Panc1 (cell line): ENCODE measurements around the gene BCAS2. TPM values are rescaled to one million over a fixed set of nuclear protein-coding genes. Genes with fewer than 3 reads are reported as not detected.

ENCODE experiments used
- ATAC-seq: fragments of 200-7000 bp; cut with Tn5 transposase; 2 replicates; pipeline ENCODE4 v1.9.1; 2020; ENCODE audit warnings: mild to moderate bottlenecking, moderate library complexity
- Bru-seq: library from RNA; stranded (reverse); fragments of 400-500 nt; gene quantifications from one replicate; lab custom pipeline; 2021; lab: Mats Ljungman, UMichigan
- BruChase-seq, 2 experiments: library from RNA; stranded (reverse); fragments of 400-500 nt; gene quantifications; one replicate each; lab custom pipeline; 2021; lab: Mats Ljungman, UMichigan
- BruUV-seq: library from RNA; stranded (reverse); fragments of 400-500 nt; replicated peaks from 2 replicates; lab custom pipeline; 2021; lab: Mats Ljungman, UMichigan
- CTCF ChIA-PET: fragments of 300-600 bp; sonication (Branson Sonifier 250); formaldehyde crosslinking; loops from one replicate; lab custom pipeline; 2022; ENCODE audit warnings: antibody characterized with exemption; lab: Charles Lee
- POLR2A ChIA-PET: fragments of 300-600 bp; sonication (Branson Sonifier 250); formaldehyde crosslinking; loops from one replicate; lab custom pipeline; 2022; ENCODE audit warnings: antibody characterized with exemption; lab: Charles Lee
- DNase-seq: peaks from one replicate; pipeline ENCODE4 v3.0.0-alpha.2; 2010; ENCODE audit warnings: low read depth, low spot score
- H3K27ac ChIP-seq: 2 replicates; pipeline ENCODE4 v1.5.1; 2011; ENCODE audit warnings: mild to moderate bottlenecking, low read length, inconsistent platforms
- H3K27me3 ChIP-seq: fragments of 200-500 bp; sonication (Bioruptor generic); 2 replicates; pipeline ENCODE4 v1.6.0; 2014; ENCODE audit warnings: low read length, inconsistent platforms; ENCODE audit not compliant: control insufficient read depth, insufficient read depth
- H3K36me3 ChIP-seq: fragments of 200-500 bp; sonication (Bioruptor generic); 2 replicates; pipeline ENCODE4 v1.5.1; 2014; ENCODE audit warnings: inconsistent platforms, mild to moderate bottlenecking, low read length, moderate library complexity; ENCODE audit not compliant: control insufficient read depth, insufficient read depth
- H3K4me1 ChIP-seq: 2 replicates; pipeline ENCODE4 v1.5.1; 2011; ENCODE audit warnings: inconsistent platforms, mild to moderate bottlenecking, low read length, moderate library complexity; ENCODE audit not compliant: control insufficient read depth, insufficient read depth
- H3K4me3 ChIP-seq, 2 experiments: 2 replicates each; pipeline ENCODE4 v1.5.1; 2011 to 2012; ENCODE audit warnings: low read depth in 2 of 2, low read length in 2 of 2, mild to moderate bottlenecking in 2 of 2, inconsistent platforms in 1 of 2, moderate library complexity in 1 of 2
- H3K9me3 ChIP-seq: fragments of 200-500 bp; sonication (Bioruptor generic); 2 replicates; pipeline ENCODE4 v1.5.1; 2014; ENCODE audit warnings: low read depth, mild to moderate bottlenecking, inconsistent platforms, low read length, moderate library complexity; ENCODE audit not compliant: control insufficient read depth, insufficient read depth
- CTCF ChIP-seq: fragments of 450-650 bp; IDR thresholded peaks from 2 replicates; pipeline ENCODE4 v1.5.1; 2017; ENCODE audit warnings: mild to moderate bottlenecking
- POLR2AphosphoS5 ChIP-seq: IDR thresholded peaks from 2 replicates; pipeline ENCODE4 v1.6.1; 2012; ENCODE audit warnings: mild to moderate bottlenecking, low read depth, low read length, moderate library complexity
- SIN3A ChIP-seq: IDR thresholded peaks from 2 replicates; pipeline ENCODE4 v1.6.1; 2012; ENCODE audit warnings: low read depth, mild to moderate bottlenecking, low read length, moderate library complexity, borderline replicate concordance; ENCODE audit not compliant: insufficient read depth
- TCF7L2 ChIP-seq: IDR thresholded peaks from 2 replicates; pipeline ENCODE4 v1.6.1; 2011; ENCODE audit warnings: mild to moderate bottlenecking, low read depth, low read length, inconsistent platforms
- in situ Hi-C: cut with HindIII; loops from 2 replicates; pipeline ENCODE4 v1.10.0; 2016; ENCODE audit warnings: low sequenced_read_pairs, low pct_unique_long_range_greater_than_20kb
- intact Hi-C: fragments of 100-400 bp; cut with micrococcal nuclease; formaldehyde crosslinking; loops from one replicate; pipeline ENCODE4 v1.10.0; 2022; ENCODE audit not compliant: unreplicated experiment
- long read RNA-seq: library from polyadenylated mRNA; unstranded; transcript quantifications from one replicate; pipeline ENCODE4 v2.0.0, GENCODE V29; 2021; ENCODE audit not compliant: unreplicated experiment
- polyA plus RNA-seq: library from polyadenylated mRNA; unstranded; fragments of >200 nt; gene quantifications from one replicate; pipeline ENCODE4 v1.2.1, GENCODE V29; 2012; ENCODE audit warnings: missing spikeins; ENCODE audit not compliant: insufficient read length
- total RNA-seq: library from RNA; stranded (reverse); gene quantifications from one replicate; pipeline ENCODE4 v1.2.1, GENCODE V29; 2021; ENCODE audit not compliant: unreplicated experiment
- TF ChIP-seq, protein P1 (sequence below), 2 experiments: IDR thresholded peaks; 2 replicates each; pipeline ENCODE4 v1.6.1; 2011 to 2012; ENCODE audit warnings: low read depth in 2 of 2, control low read depth in 1 of 2, low read length in 1 of 2, mild to moderate bottlenecking in 1 of 2, moderate library complexity in 1 of 2; ENCODE audit not compliant: insufficient read depth in 1 of 2

The BCAS2 gene
- total RNA-seq (23.5 TPM), Bru-seq, nascent RNA (percentile 66 among the genes with signal in this experiment), BruChase-seq, experiment 1, labeled RNA remaining after a 2-hour chase (percentile 64 among the genes with signal in this experiment), BruChase-seq, experiment 2, labeled RNA remaining after a 6-hour chase (percentile 76 among the genes with signal in this experiment)
- 25.3 TPM for polyA plus RNA-seq
- long read RNA-seq, transcript BCAS2-201 (7 exons, 1,299 nt): major isoform, 25 of 27 reads
- long read RNA-seq, partial matches to known transcripts: 0 of 27 reads
- long read RNA-seq, other reads (novel, unspliced or antisense): 2 of 27 reads

DNA sequence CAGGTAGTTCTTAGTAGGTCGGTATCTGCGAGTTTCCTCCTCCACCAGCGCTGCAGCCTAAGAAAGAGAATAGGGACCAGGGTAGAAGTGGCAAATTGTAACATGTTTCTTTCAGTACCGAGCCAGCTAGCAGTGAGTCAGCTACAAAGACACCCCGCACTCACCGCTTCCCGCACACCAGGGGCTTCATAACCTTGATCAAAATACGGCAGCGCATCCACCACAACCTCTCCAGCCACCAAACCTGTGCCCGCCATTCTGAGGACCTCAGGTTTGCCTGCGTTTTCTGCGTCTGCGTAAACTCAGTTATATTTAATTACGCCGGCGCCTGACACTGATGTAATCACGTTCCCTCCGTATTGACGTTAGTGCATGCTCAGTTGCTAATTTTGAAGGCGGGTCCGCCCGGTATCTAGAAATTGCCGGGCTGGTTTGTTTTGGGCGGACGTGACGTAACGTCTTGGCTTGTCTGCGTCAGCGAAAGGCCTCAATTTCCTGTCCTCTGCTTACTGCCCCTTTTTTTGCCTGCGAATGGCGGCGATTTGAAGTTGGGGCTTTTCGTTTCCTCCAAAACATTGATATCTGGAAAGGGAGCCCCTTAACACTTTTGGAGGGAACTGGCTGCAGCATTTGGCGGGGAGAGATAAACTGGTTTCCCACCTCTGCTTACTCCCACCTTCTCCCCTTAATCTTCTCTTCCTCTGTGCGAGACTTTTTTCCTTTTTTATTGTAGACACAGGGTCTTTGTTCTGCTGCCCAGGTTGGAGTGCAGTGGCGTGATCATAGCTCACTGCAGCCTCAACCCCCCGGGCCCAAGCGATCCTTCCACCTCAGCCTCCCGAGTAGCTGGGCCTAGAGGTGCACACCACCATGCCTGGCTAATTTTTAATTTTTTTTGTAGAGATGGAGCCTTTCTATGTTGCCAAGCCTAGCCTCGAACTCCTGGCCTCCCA, at the start of gene BCAS2:
BCAS2 (minus strand) TSS at position 281 of the 953 bp plus-strand sequence; CDS start at position 257, 24 bp downstream.
- in situ Hi-C loops (no loop called here), intact Hi-C loops (no loop called here)
- ATAC-seq (peak; percentile 99), DNase-seq (peak; percentile 82)
- Histone ChIP-seq H3K36me3 (peaks cover 6% of the 10 kb centered on the region), H3K27ac (peak within 1 kb of the TSS; percentile 87), H3K4me1 (no peaks in the 10 kb centered on the region; the same call in 1 of the 2 replicates), H3K9me3 (no peaks in the 10 kb centered on the region), H3K27me3 (no peaks in the 10 kb centered on the region), H3K4me3 (peak within 1 kb of the TSS; percentile 80 to 90)
- TF ChIP-seq CTCF: no peak
- TF ChIP-seq SIN3A: no peak
- peak; percentile 90 for TF ChIP-seq POLR2AphosphoS5
- TF ChIP-seq TCF7L2: no peak
- TF ChIP-seq, protein P1, sequence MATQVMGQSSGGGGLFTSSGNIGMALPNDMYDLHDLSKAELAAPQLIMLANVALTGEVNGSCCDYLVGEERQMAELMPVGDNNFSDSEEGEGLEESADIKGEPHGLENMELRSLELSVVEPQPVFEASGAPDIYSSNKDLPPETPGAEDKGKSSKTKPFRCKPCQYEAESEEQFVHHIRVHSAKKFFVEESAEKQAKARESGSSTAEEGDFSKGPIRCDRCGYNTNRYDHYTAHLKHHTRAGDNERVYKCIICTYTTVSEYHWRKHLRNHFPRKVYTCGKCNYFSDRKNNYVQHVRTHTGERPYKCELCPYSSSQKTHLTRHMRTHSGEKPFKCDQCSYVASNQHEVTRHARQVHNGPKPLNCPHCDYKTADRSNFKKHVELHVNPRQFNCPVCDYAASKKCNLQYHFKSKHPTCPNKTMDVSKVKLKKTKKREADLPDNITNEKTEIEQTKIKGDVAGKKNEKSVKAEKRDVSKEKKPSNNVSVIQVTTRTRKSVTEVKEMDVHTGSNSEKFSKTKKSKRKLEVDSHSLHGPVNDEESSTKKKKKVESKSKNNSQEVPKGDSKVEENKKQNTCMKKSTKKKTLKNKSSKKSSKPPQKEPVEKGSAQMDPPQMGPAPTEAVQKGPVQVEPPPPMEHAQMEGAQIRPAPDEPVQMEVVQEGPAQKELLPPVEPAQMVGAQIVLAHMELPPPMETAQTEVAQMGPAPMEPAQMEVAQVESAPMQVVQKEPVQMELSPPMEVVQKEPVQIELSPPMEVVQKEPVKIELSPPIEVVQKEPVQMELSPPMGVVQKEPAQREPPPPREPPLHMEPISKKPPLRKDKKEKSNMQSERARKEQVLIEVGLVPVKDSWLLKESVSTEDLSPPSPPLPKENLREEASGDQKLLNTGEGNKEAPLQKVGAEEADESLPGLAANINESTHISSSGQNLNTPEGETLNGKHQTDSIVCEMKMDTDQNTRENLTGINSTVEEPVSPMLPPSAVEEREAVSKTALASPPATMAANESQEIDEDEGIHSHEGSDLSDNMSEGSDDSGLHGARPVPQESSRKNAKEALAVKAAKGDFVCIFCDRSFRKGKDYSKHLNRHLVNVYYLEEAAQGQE (IDR thresholded peaks at IDR 0.05; ENCODE audit: insufficient read depth in 1 of 2, low read depth in 2 of 2, low read length in 1 of 2): no peak
- POLR2A ChIA-PET: no interaction called here
- CTCF ChIA-PET: no interaction called here
- BruUV-seq: TSS peak; percentile 88

DNA sequence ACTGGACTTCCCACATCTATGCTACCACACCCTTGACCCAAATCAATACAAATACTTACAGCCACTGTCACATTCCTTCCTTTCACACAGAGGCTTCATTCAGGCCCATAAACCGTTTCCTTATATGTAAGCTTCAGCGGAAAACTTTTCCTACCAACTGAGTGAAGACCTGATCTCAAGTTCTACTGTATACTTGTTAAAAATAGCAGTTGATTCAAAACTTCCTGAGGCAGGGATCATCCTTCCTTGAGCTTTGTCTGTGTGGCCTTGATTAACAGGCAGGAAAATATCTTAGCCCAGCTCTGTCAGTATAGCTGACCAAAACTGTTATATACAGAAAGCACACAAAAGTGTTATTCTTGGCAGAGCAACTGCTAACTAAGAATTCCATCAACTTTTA, 45.7 kb upstream of the BCAS2 start:
- H3K27ac ChIP-seq: no peak overlapping the region
- no peaks in the 10 kb centered on the region for H3K4me1 ChIP-seq
- no peak overlapping the region for H3K4me3 ChIP-seq
- BruUV-seq: no TSS peak
- H3K36me3 ChIP-seq: no peaks in the 10 kb centered on the region
- DNase-seq: no peak
- CTCF ChIA-PET: no interaction called here
- intact Hi-C loops: no loop called here
- no peaks in the 10 kb centered on the region for H3K9me3 ChIP-seq
- POLR2A ChIA-PET: interaction anchor here (0.7 kb wide), 1 partner anchor 431 kb away, joined by 5 read pairs; no protein-coding TSS in a partner anchor
- TF ChIP-seq TCF7L2: no peak
- H3K27me3 ChIP-seq: no peaks in the 10 kb centered on the region
- in situ Hi-C loops: no loop called here
- ATAC-seq: no peak
